Measurements from ENCODE around the gene IRF4. TPM values are rescaled to one million over a fixed set of nuclear protein-coding genes. Genes with fewer than 3 reads are reported as not detected.
"Not testable (repeated sequence)": the region's sequence is repeated elsewhere in the genome, so short reads cannot be mapped to it uniquely, and the experiment has no call there.

IRF4 gene
- total RNA-seq, 4 donors from 2014 or later: 0.26 to 0.56 (median 0.31) TPM; not detected in 1

DNA sequence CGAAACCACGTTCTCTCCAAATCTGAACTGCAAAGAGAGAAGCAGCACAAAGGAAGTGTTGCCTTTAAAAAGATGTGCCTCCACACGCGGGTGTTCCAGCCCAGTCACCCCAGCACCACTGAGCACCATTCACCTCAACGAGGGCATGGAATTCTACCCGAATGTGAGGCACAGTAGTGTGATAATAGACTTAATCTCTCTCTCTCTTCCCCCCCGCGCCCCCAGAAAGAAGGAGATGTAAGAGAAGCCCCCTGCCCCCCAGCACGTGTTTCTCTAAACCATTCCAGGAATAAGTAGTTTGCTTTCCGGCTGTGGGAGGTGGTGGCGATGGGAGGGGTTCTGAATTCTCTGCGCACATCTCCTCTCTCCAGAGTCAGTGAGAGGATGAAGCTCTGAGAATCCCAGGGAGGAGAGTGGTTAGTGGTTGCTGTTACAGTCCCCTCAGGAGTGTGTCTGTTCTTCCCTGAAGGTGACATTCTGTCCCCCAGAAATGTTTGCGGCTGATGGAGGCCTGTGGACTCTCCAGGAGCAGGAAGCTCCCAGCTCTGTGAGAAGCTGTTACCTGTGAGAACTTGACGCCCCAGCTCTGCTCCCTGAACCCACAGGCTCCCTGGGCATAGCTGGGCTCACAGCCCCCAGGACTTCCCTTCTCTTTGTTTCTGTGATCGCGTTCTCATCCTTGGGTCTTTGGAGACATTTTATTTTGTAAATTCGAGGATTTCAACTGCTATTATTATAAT, 23.5 kb upstream of the IRF4 start:
- no peak overlapping the region for H3K27ac ChIP-seq
- DNase-seq (no peak), ATAC-seq (no peak)
- no peak overlapping the region for H3K4me3 ChIP-seq
- H3K9me3 ChIP-seq: no peaks in the 10 kb centered on the region
- TF ChIP-seq, protein P1, sequence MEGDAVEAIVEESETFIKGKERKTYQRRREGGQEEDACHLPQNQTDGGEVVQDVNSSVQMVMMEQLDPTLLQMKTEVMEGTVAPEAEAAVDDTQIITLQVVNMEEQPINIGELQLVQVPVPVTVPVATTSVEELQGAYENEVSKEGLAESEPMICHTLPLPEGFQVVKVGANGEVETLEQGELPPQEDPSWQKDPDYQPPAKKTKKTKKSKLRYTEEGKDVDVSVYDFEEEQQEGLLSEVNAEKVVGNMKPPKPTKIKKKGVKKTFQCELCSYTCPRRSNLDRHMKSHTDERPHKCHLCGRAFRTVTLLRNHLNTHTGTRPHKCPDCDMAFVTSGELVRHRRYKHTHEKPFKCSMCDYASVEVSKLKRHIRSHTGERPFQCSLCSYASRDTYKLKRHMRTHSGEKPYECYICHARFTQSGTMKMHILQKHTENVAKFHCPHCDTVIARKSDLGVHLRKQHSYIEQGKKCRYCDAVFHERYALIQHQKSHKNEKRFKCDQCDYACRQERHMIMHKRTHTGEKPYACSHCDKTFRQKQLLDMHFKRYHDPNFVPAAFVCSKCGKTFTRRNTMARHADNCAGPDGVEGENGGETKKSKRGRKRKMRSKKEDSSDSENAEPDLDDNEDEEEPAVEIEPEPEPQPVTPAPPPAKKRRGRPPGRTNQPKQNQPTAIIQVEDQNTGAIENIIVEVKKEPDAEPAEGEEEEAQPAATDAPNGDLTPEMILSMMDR (IDR thresholded peaks at IDR 0.05 in 4 of 5, conservative IDR thresholded peaks at IDR 0.05 in 1 of 5): no peak
- no peak for TF ChIP-seq POLR2A (IDR thresholded peaks at IDR 0.05)
- in situ Hi-C loops (cut with MboI; ENCODE audit: low sequenced_read_pairs in 4 of 4): no loop called here
- H3K27me3 ChIP-seq: peaks cover 9 to 50% (median 44%) of the 10 kb centered on the region in 3 donors
- intact Hi-C loops (cut with DNase I; ENCODE audit: low total_unique reads): no loop called here
- H3K4me1 ChIP-seq: no peaks in the 10 kb centered on the region
- no peaks in the 10 kb centered on the region for H3K36me3 ChIP-seq

DNA sequence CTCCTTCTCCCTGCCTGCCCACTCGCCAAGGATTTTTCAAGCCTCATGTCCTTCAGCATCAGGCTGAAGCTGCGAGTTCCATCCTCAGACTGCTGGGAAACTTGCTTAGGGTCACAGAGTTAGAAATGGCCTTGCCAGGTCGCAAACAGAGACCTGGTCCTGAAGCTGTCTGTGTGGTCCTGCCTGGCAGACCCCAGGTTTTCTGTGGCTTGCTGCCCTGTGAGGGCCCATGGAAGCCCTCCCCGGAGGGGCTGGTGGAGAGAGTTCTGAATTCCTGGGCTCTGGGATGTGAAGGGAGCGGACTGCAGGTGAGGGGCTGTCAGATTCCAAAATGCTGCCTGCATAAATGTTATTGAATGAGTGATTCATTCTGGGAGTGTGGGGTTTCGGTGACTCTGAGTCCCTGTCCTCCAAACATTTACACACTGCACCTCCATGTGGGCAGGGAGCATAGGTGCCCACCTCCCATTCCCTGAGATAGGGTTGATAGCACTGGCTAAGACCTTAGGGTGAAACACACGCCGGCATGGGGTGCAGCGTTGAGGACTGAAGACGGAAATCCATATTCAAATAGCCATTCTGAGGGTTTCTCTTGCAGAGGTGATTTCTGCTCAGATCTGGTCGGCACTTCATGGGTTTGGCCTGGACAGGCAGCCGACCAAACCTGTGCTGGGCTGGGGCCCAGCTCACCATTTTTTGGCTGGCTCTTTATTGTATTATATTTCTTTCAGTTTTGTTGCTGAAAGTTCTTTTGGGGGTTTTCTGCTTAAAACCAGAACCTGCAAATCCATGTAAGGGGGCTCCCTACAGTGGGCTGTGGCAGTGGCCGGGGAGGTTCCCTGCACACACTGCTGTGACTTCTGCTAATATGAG, 21.8 kb upstream of the IRF4 start:
- Histone ChIP-seq H3K36me3 (no peaks in the 10 kb centered on the region), H3K4me1 (no peaks in the 10 kb centered on the region), H3K27me3 (peaks cover 27 to 58% (median 57%) of the 10 kb centered on the region in 3 donors), H3K27ac (no peak overlapping the region), H3K9me3 (no peaks in the 10 kb centered on the region), H3K4me3 (no peak overlapping the region)
- in situ Hi-C loops (cut with MboI; ENCODE audit: low sequenced_read_pairs in 4 of 4) (no loop called here), intact Hi-C loops (cut with DNase I; ENCODE audit: low total_unique reads) (no loop called here)
- no peak for ATAC-seq
- DNase-seq: no peak
- no peak for TF ChIP-seq POLR2A (IDR thresholded peaks at IDR 0.05)
- TF ChIP-seq, protein P1 (IDR thresholded peaks at IDR 0.05 in 4 of 5, conservative IDR thresholded peaks at IDR 0.05 in 1 of 5): no peak

GRCh38 chr6:370555-370954, 21.0 kb upstream of the IRF4 start:
- H3K27me3 ChIP-seq: peaks cover 27 to 63% (median 55%) of the 10 kb centered on the region in 3 donors
- ATAC-seq: no peak
- H3K27ac ChIP-seq: no peak overlapping the region
- no peak for DNase-seq
- H3K9me3 ChIP-seq: no peaks in the 10 kb centered on the region
- intact Hi-C loops (cut with DNase I; ENCODE audit: low total_unique reads): no loop called here
- H3K36me3 ChIP-seq: no peaks in the 10 kb centered on the region
- TF ChIP-seq, protein P1 (IDR thresholded peaks at IDR 0.05 in 4 of 5, conservative IDR thresholded peaks at IDR 0.05 in 1 of 5): no peak
- no peak for TF ChIP-seq POLR2A (IDR thresholded peaks at IDR 0.05)
- no peak overlapping the region for H3K4me3 ChIP-seq
- no peaks in the 10 kb centered on the region for H3K4me1 ChIP-seq
- in situ Hi-C loops (cut with MboI; ENCODE audit: low sequenced_read_pairs in 4 of 4): no loop called here

GRCh38 chr6:371851-372250, 19.7 kb upstream of the IRF4 start:
- in situ Hi-C loops (cut with MboI; ENCODE audit: low sequenced_read_pairs in 4 of 4): not testable (repeated sequence)

GRCh38 chr6:372336-372911, 19.1 kb upstream of the IRF4 start:
- TF ChIP-seq, protein P1 (IDR thresholded peaks at IDR 0.05 in 4 of 5, conservative IDR thresholded peaks at IDR 0.05 in 1 of 5): no peak
- no peak for TF ChIP-seq POLR2A (IDR thresholded peaks at IDR 0.05)
- DNase-seq (no peak), ATAC-seq (no peak)
- peaks cover 27 to 63% (median 52%) of the 10 kb centered on the region in 3 donors for H3K27me3 ChIP-seq
- H3K9me3 ChIP-seq: no peaks in the 10 kb centered on the region
- H3K36me3 ChIP-seq: no peaks in the 10 kb centered on the region
- no peak overlapping the region for H3K4me3 ChIP-seq
- H3K27ac ChIP-seq: no peak overlapping the region
- in situ Hi-C loops (cut with MboI; ENCODE audit: low sequenced_read_pairs in 4 of 4) (no loop called here), intact Hi-C loops (cut with DNase I; ENCODE audit: low total_unique reads) (no loop called here)
- no peaks in the 10 kb centered on the region for H3K4me1 ChIP-seq

More at GRCh38 chr6:371851-372250, 19.7 kb upstream of the IRF4 start:
- H3K4me3 ChIP-seq; H3K36me3 ChIP-seq; H3K27ac ChIP-seq; intact Hi-C loops (cut with DNase I; ENCODE audit: low total_unique reads); ATAC-seq; H3K9me3 ChIP-seq; DNase-seq; H3K4me1 ChIP-seq: not testable (repeated sequence)
- peaks cover 27 to 59% (median 52%) of the 10 kb centered on the region in 3 donors for H3K27me3 ChIP-seq

Data from gastrocnemius medialis (tissue), 4 donors.